K562 (cell line): ENCODE measurements around the gene BTBD3. TPM values are rescaled to one million over a fixed set of nuclear protein-coding genes. Genes with fewer than 3 reads are reported as not detected.

Experiments used
- ATAC-seq: fragments of 200-7000 bp; cut with Tn5 transposase; 3 replicates; pipeline ENCODE4 v1.9.1; 2020; ENCODE audit warnings: moderate library complexity
- BruUV-seq: library from RNA; stranded (reverse); fragments of 400-500 nt; replicated peaks from 2 replicates; lab custom pipeline; 2021; lab: Mats Ljungman, UMichigan
- CTCF ChIA-PET: fragments of 300-600 bp; formaldehyde crosslinking; extraction: SDS; loops from one replicate; lab custom pipeline; 2021; ENCODE audit warnings: low intra/inter-chr PET ratio; lab: Yijun Ruan, JAX
- POLR2A ChIA-PET: fragments of 300-600, 350-650 bp; sonication (Branson Sonifier 250); formaldehyde crosslinking; extraction: SDS; loops from one replicate; lab custom pipeline; 2021; ENCODE audit warnings: antibody characterized with exemption, inconsistent platforms; lab: Yijun Ruan, JAX
- DNase-seq, 4 experiments: peaks; one replicate each; pipeline versions ENCODE4 v3.0.0 to v3.0.0-alpha.2; 2011 to 2018; ENCODE audit warnings: low spot score in 3 of 4, mixed read lengths in 3 of 4; ENCODE audit errors: extremely low read depth in 1 of 4
- FAIRE-seq: peaks from 2 replicates; lab custom pipeline; 2011; peaks lifted over from hg19 to GRCh38; lab: Jason Lieb, UNC
- H2AFZ ChIP-seq: 2 replicates; pipeline ENCODE4 v1.6.0; 2011; ENCODE audit warnings: low read depth, low read length, control low read depth, inconsistent platforms
- H3K27ac ChIP-seq: fragments of 200-600 bp; 3 replicates; pipeline ENCODE4 v1.8.0; 2011; ENCODE audit warnings: low read depth, mild to moderate bottlenecking, control low read depth, inconsistent platforms, low read length, moderate library complexity, mixed read lengths; ENCODE audit errors: extremely low read depth
- H3K27me3 ChIP-seq, 2 experiments: fragments of 300-600 bp in 1 of 2; 2 replicates in 1 of 2; 3 replicates in 1 of 2; pipeline versions ENCODE4 v1.6.0 to v1.8.0; 2011; ENCODE audit warnings: inconsistent platforms in 2 of 2, low read length in 2 of 2, mild to moderate bottlenecking in 1 of 2, mixed read lengths in 1 of 2, moderate library complexity in 1 of 2; ENCODE audit not compliant: control insufficient read depth in 2 of 2, insufficient read depth in 2 of 2
- H3K36me3 ChIP-seq: fragments of 300-600 bp; 3 replicates; pipeline ENCODE4 v1.8.0; 2011; ENCODE audit warnings: mild to moderate bottlenecking, low read length, inconsistent platforms; ENCODE audit not compliant: control insufficient read depth, insufficient read depth
- H3K4me1 ChIP-seq, 2 experiments: fragments of 200-600 bp in 1 of 2; replicated peaks in 1 of 2; 2 replicates in 1 of 2; 3 replicates in 1 of 2; pipeline versions ENCODE4 v1.5.1 to v1.8.0; 2011; ENCODE audit warnings: inconsistent platforms in 2 of 2, low read length in 2 of 2, mild to moderate bottlenecking in 1 of 2, mixed read lengths in 1 of 2, moderate library complexity in 1 of 2; ENCODE audit not compliant: control insufficient read depth in 2 of 2, insufficient read depth in 2 of 2
- H3K4me2 ChIP-seq: 2 replicates; pipeline ENCODE4 v1.6.1; 2011; ENCODE audit warnings: low read length, control low read depth, inconsistent platforms, mixed read lengths; ENCODE audit not compliant: insufficient read depth
- H3K4me3 ChIP-seq: fragments of 200-600 bp; sonication (generic), shearing (Covaris generic); 2 replicates; pipeline ENCODE4 v1.5.1; 2016; ENCODE audit warnings: control low read depth, inconsistent platforms
- H3K79me2 ChIP-seq: fragments of 200-600 bp; 3 replicates; pipeline ENCODE4 v1.8.0; 2011; ENCODE audit warnings: low read length, inconsistent platforms; ENCODE audit not compliant: control insufficient read depth, insufficient read depth
- H3K9ac ChIP-seq, 2 experiments: 2 replicates each; pipeline versions ENCODE4 v1.6.0 to v1.6.1; 2011; ENCODE audit warnings: low read depth in 2 of 2, low read length in 2 of 2, control low read depth in 1 of 2, inconsistent platforms in 1 of 2, mild to moderate bottlenecking in 1 of 2, mixed read lengths in 1 of 2; ENCODE audit not compliant: insufficient read depth in 1 of 2
- H3K9me1 ChIP-seq: one replicate; pipeline ENCODE4 v1.6.0; 2011; ENCODE audit warnings: inconsistent platforms, mild to moderate bottlenecking, low read length, moderate library complexity; ENCODE audit not compliant: control insufficient read depth, insufficient read depth
- H3K9me3 ChIP-seq: replicated peaks from 2 replicates; pipeline ENCODE4 v1.5.1; 2011; ENCODE audit warnings: low read depth, low read length, inconsistent platforms; ENCODE audit not compliant: control insufficient read depth, insufficient read depth
- H4K20me1 ChIP-seq: replicated peaks from 2 replicates; pipeline ENCODE4 v1.6.1; 2011; ENCODE audit warnings: low read length, inconsistent platforms, mixed read lengths; ENCODE audit not compliant: control insufficient read depth, insufficient read depth
- BCL6 ChIP-seq: fragments of 250-450 bp; sonication (Bioruptor Pico); IDR thresholded peaks from 2 replicates; pipeline ENCODE4 v1.4.0; 2020
- BRCA1 ChIP-seq, 2 experiments: fragments of 450-650 bp in 1 of 2; sonication (generic) in 1 of 2; formaldehyde crosslinking in 1 of 2; IDR thresholded peaks; 2 replicates each; pipeline versions ENCODE4 v1.5.0 to v1.6.1; 2017 to 2020; ENCODE audit warnings: mild to moderate bottlenecking in 1 of 2, missing genetic modification reagents in 1 of 2
- CUX1 ChIP-seq: fragments of 200-800 bp; sonication (Bioruptor generic); IDR thresholded peaks from 2 replicates; pipeline ENCODE4 v1.6.1; 2016; ENCODE audit warnings: missing genetic modification characterization, missing compliant biosample characterization
- DPF2 ChIP-seq: fragments of 450-650 bp; IDR thresholded peaks from 2 replicates; pipeline ENCODE4 v1.6.1; 2016
- ELF2 ChIP-seq: fragments of 250-450 bp; sonication (Bioruptor Pico); IDR thresholded peaks from 2 replicates; pipeline ENCODE4 v1.5.0; 2021; ENCODE audit warnings: mild to moderate bottlenecking
- FOXP1 ChIP-seq: sonication (generic); formaldehyde crosslinking; IDR thresholded peaks from 2 replicates; pipeline ENCODE4 v1.8.0; 2022; ENCODE audit warnings: mild to moderate bottlenecking, missing genetic modification reagents
- KLF1 ChIP-seq: fragments of 450-650 bp; IDR thresholded peaks from 2 replicates; pipeline ENCODE4 v1.6.1; 2016; ENCODE audit warnings: missing genetic modification characterization, missing compliant biosample characterization
- MCM7 ChIP-seq, 2 experiments: fragments of 450-650 bp; IDR thresholded peaks; 2 replicates each; pipeline ENCODE4 v1.6.1; 2016 to 2018
- MXI1 ChIP-seq: IDR thresholded peaks from 2 replicates; pipeline ENCODE4 v1.6.1; 2011; ENCODE audit warnings: low read depth, mild to moderate bottlenecking, improper control_type of control experiment, low read length
- NBN ChIP-seq: fragments of 450-650 bp; IDR thresholded peaks from 2 replicates; pipeline ENCODE4 v1.6.1; 2016; ENCODE audit warnings: low read depth, mild to moderate bottlenecking
- NCOR1 ChIP-seq: fragments of 450-650 bp; IDR thresholded peaks from 2 replicates; pipeline ENCODE4 v1.6.1; 2016; ENCODE audit warnings: mild to moderate bottlenecking, moderate library complexity
- PRPF4 ChIP-seq: fragments of 200-400 bp; formaldehyde crosslinking; IDR thresholded peaks from one replicate; pipeline ENCODE4 v1.6.1; 2017; ENCODE audit warnings: low read length, low read depth, mild to moderate bottlenecking; ENCODE audit not compliant: insufficient read depth, poor library complexity, severe bottlenecking
- RAD21 ChIP-seq, 2 experiments: fragments of 250-450 bp in 1 of 2; fragments of 450-650 bp in 1 of 2; sonication (Bioruptor Pico) in 1 of 2; formaldehyde crosslinking in 1 of 2; IDR thresholded peaks in 1 of 2; conservative IDR thresholded peaks in 1 of 2; 2 replicates each; pipeline versions ENCODE4 v1.4.0 to v1.8.0; 2020 to 2022; ENCODE audit warnings: mild to moderate bottlenecking in 2 of 2, moderate library complexity in 1 of 2
- SREBF2 ChIP-seq: sonication (generic); formaldehyde crosslinking; IDR thresholded peaks from 2 replicates; pipeline ENCODE4 v1.4.0; 2020; ENCODE audit warnings: mild to moderate bottlenecking, missing genetic modification reagents
- ZBED1 ChIP-seq: IDR thresholded peaks from 2 replicates; pipeline ENCODE4 v1.6.1; 2014
- ZNF174 ChIP-seq: fragments of 250-450 bp; sonication (Bioruptor Pico); IDR thresholded peaks from 2 replicates; pipeline ENCODE4 v1.4.0; 2020; ENCODE audit warnings: mild to moderate bottlenecking
- ZNF175 ChIP-seq: fragments of 200-800 bp; sonication (Bioruptor generic); IDR thresholded peaks from 2 replicates; pipeline ENCODE4 v1.6.1; 2016; ENCODE audit warnings: low read depth, mild to moderate bottlenecking, missing genetic modification characterization, missing compliant biosample characterization
- ZNF551 ChIP-seq: fragments of 250-450 bp; sonication (Bioruptor Pico); IDR thresholded peaks from 2 replicates; pipeline ENCODE4 v1.5.0; 2021; ENCODE audit warnings: mild to moderate bottlenecking, moderate library complexity
- ZZZ3 ChIP-seq: fragments of 450-650 bp; IDR thresholded peaks from 2 replicates; pipeline ENCODE4 v1.6.1; 2016; ENCODE audit warnings: antibody characterized with exemption, mild to moderate bottlenecking, moderate library complexity
- WGBS: fragments of 100-300 bp; shearing (Covaris generic); methylation state at CpG from one replicate; pipeline ENCODE4 v1.1.6; 2016; ENCODE audit warnings: low coverage, mixed read lengths; ENCODE audit not compliant: insufficient coverage; ENCODE audit errors: missing lambda C conversion rate; 5-methylcytosine and 5-hydroxymethylcytosine counted together
- in situ Hi-C: fragments of 300-500 bp; cut with MboI; formaldehyde crosslinking; loops from 4 replicates; pipeline ENCODE4 v1.15.0; 2018; ENCODE audit warnings: inconsistent platforms, mixed read lengths
- intact Hi-C: fragments of 100-400 bp; cut with micrococcal nuclease; formaldehyde crosslinking; loops from 2 replicates; pipeline ENCODE4 v1.14.2; 2022
- polyA plus RNA-seq, 8 experiments: library from polyadenylated mRNA; depleted of rRNA in 4 of 8; stranded (reverse) in 5 of 8; unstranded in 3 of 8; fragments of >200 nt; fragmentation: Nextera tagmentation in 2 of 8; fragmentation: Illumina TruSeq in 1 of 8; extraction: Ambion mirVana in 2 of 8; extraction: Trizol in 1 of 8; gene quantifications; 2 replicates each; pipeline versions ENCODE4 v1.2.1 to v1.2.3, GENCODE V29; 2011 to 2014; ENCODE audit warnings: inconsistent platforms in 1 of 8, missing spikeins in 1 of 8
- total RNA-seq, 7 experiments: library from RNA; depleted of rRNA in 6 of 7; stranded (reverse); fragments of >200 nt in 6 of 7; fragmentation: Illumina TruSeq in 2 of 7; extraction: Trizol in 2 of 7; gene quantifications; 2 replicates each; pipeline versions ENCODE4 v1.2.1 to v1.2.3, GENCODE V29; 2011 to 2021; ENCODE audit warnings: low replicate concordance in 1 of 7
- TF ChIP-seq, protein P1 (sequence below): fragments of 250-450 bp; sonication (Bioruptor Pico); IDR thresholded peaks from 2 replicates; pipeline ENCODE4 v1.8.0; 2022; ENCODE audit warnings: inconsistent platforms

Gene BTBD3
- total and polyA plus RNA-seq, 9 of the 15 experiments (the other 6 are each of a cell fraction or from before 2014, with no cell fraction given), result 1.8 to 11.4 (median 6.4) TPM

GRCh38 chr20:11921321-11921720 lies 3.6 kb downstream of the BTBD3 start:
- no peak for TF ChIP-seq FOXP1 (CRISPR knock-in tag)
- no peak for TF ChIP-seq MCM7 (IDR thresholded peaks at IDR 0.05)
- no peak for TF ChIP-seq RAD21 (CRISPR knock-in tag; conservative IDR thresholded peaks at IDR 0.05 in 1 of 2, IDR thresholded peaks at IDR 0.05 in 1 of 2)
- no peak for TF ChIP-seq BCL6 (CRISPR knock-in tag)
- TF ChIP-seq NBN, result no peak
- TF ChIP-seq KLF1, result no peak
- no peak for TF ChIP-seq ZNF175 (CRISPR knock-in tag)
- TF ChIP-seq MXI1, result no peak
- TF ChIP-seq PRPF4, result no peak
- TF ChIP-seq SREBF2, result no peak
- no peak for TF ChIP-seq BRCA1 (IDR thresholded peaks at IDR 0.05)
- no peak for TF ChIP-seq BRCA1 (CRISPR knock-in tag; IDR thresholded peaks at IDR 0.05)
- no peak for TF ChIP-seq ZBED1
- TF ChIP-seq ELF2 (CRISPR knock-in tag), result no peak
- no peak for TF ChIP-seq NCOR1
- TF ChIP-seq DPF2, result no peak
- TF ChIP-seq ZNF174, result no peak
- TF ChIP-seq CUX1 (CRISPR knock-in tag), result no peak
- TF ChIP-seq ZNF551 (CRISPR knock-in tag), result no peak
- TF ChIP-seq, protein P1, sequence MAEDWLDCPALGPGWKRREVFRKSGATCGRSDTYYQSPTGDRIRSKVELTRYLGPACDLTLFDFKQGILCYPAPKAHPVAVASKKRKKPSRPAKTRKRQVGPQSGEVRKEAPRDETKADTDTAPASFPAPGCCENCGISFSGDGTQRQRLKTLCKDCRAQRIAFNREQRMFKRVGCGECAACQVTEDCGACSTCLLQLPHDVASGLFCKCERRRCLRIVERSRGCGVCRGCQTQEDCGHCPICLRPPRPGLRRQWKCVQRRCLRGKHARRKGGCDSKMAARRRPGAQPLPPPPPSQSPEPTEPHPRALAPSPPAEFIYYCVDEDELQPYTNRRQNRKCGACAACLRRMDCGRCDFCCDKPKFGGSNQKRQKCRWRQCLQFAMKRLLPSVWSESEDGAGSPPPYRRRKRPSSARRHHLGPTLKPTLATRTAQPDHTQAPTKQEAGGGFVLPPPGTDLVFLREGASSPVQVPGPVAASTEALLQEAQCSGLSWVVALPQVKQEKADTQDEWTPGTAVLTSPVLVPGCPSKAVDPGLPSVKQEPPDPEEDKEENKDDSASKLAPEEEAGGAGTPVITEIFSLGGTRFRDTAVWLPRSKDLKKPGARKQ (CRISPR knock-in tag), result no peak
- no peak for TF ChIP-seq ZZZ3
- CTCF ChIA-PET, result no interaction called here

More at GRCh38 chr20:11921321-11921720, 3.6 kb downstream of the BTBD3 start:
- no peak for FAIRE-seq
- H2AFZ ChIP-seq, result no peak overlapping the region
- H3K27ac ChIP-seq, result no peak overlapping the region
- no peak overlapping the region for H3K4me3 ChIP-seq
- H3K4me1 ChIP-seq, result no peaks in the 10 kb centered on the region; a peak in 1 of 5 replicates
- ATAC-seq, result no peak
- no peaks in the 10 kb centered on the region for H3K79me2 ChIP-seq
- H3K9me1 ChIP-seq, result no peaks in the 10 kb centered on the region
- POLR2A ChIA-PET, result no interaction called here
- no peak overlapping the region for H3K9ac ChIP-seq
- in situ Hi-C loops (no loop called here), intact Hi-C loops (no loop called here)
- BruUV-seq, result no TSS peak
- no peaks in the 10 kb centered on the region for H3K9me3 ChIP-seq
- no peaks in the 10 kb centered on the region for H3K36me3 ChIP-seq
- WGBS, result 48% methylated on average over 5 of the region's 6 CpGs
- H4K20me1 ChIP-seq, result no peaks in the 10 kb centered on the region
- DNase-seq, result no peak
- H3K4me2 ChIP-seq, result no peak overlapping the region
- no peaks in the 10 kb centered on the region for H3K27me3 ChIP-seq
